ENCODE results near the gene PIGT. TPM values are rescaled to one million over a fixed set of nuclear protein-coding genes. Genes with fewer than 3 reads are reported as not detected.
A peak's percentile ranks its signal among the peaks of the same experiment; 100 is the strongest.

The PIGT gene
- total RNA-seq, 1 donor from 2014 or later = 81.0 TPM

DNA sequence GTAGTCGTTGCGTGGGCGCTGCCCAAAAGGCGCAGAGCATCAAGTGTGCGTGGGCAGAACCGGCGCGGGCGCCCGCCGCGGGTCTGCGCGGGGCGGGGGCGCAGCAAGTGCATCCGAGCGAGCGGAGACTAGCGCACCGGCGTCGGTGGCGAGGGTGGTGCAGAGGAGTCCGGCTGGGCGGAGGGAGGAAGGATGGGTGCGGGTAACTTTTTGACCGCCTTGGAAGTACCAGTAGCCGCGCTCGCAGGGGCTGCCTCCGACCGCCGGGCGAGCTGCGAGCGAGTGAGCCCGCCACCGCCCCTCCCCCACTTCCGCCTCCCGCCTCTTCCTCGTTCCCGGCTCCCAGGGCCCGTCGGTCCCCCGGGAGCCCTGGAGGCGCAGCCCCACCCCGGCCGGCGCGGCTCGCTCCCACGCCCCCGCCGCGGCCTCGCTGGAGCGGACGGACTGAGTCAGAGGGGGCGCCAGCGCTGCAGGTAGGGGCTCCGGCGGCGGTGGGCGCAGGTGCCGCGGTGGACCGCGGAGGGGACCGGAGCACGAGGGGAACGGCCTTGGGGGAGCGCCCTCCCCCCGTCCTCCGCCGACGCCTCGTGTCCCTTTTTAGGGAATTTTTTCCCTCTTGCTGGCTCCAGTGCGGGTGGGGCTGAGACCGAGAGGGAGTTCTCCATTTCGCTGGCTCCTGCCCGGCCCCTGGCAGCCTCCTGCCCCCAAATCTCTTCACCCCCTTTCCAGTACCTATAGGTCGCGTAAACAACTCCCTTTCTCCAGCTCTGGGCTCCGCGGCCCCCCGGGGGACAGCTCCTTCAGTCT is 9.5 kb upstream of the PIGT start:
- H3K9me3 ChIP-seq = no peaks in the 10 kb centered on the region
- no peak for DNase-seq (ENCODE audit: extremely low spot score in 2 of 2)

DNA sequence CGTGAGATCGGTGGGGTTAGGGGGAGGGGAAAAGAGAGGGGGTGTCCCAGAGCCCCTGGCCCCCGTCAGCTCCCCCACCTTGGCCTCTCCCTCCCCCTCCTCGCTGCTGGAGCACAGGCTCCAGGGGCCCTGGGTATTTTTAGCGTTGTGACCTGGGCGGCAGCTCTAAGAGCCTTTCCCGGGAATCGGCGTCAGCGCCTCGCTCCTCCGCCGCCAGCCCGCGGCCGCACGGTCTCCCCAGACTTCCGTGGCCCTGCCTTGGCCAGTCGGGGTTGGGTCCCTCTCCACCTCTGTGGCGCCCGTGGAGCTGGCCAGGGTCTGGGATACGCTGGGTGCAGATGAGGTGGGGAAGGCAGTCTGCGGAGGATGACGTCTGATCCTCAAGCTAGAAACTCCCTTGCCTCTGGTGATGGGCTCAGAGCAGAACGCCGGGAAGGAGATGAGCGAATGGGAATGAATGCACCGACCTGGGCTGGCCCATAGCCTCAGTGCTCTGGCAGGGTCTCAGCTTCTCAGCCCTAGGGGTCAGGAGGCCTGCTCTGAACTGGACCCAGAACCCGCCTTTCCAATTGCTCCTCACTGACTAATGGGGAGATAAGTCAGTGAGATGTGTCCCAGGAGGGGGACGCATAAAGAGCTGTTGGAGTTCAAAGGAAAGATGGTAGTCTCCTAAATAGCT is 8.7 kb upstream of the PIGT start:
- peaks cover 0 to 14% of the 10 kb centered on the region in 2 donors for H3K36me3 ChIP-seq
- no peak for TF ChIP-seq POLR2A (IDR thresholded peaks at IDR 0.05)
- peak in 1 of 2 donors; percentile 76 for TF ChIP-seq POLR2AphosphoS5 (IDR thresholded peaks at IDR 0.05; ENCODE audit: insufficient read depth in 1 of 2, low read depth in 1 of 2)
- no peaks in the 10 kb centered on the region for H3K27me3 ChIP-seq
- peak overlapping the region; percentile 67 to 85 for H3K4me3 ChIP-seq
- H3K9me3 ChIP-seq = no peaks in the 10 kb centered on the region
- peaks cover 26% of the 10 kb centered on the region for H3K4me1 ChIP-seq
- peak overlapping the region; percentile 83 for H3K27ac ChIP-seq
- DNase-seq (ENCODE audit: extremely low spot score in 2 of 2) = no peak
- intact Hi-C loops (cut with DNase I) = no loop called here

More for the DNA sequence above, 9.5 kb upstream of the PIGT start:
- H3K36me3 ChIP-seq = peaks cover 0 to 12% of the 10 kb centered on the region in 2 donors
- TF ChIP-seq POLR2A (IDR thresholded peaks at IDR 0.05) (peak in 1 of 2 donors; percentile 28), POLR2AphosphoS5 (IDR thresholded peaks at IDR 0.05; ENCODE audit: insufficient read depth in 1 of 2, low read depth in 1 of 2) (peak in 1 of 2 donors; percentile 56)
- TF ChIP-seq, protein P1, sequence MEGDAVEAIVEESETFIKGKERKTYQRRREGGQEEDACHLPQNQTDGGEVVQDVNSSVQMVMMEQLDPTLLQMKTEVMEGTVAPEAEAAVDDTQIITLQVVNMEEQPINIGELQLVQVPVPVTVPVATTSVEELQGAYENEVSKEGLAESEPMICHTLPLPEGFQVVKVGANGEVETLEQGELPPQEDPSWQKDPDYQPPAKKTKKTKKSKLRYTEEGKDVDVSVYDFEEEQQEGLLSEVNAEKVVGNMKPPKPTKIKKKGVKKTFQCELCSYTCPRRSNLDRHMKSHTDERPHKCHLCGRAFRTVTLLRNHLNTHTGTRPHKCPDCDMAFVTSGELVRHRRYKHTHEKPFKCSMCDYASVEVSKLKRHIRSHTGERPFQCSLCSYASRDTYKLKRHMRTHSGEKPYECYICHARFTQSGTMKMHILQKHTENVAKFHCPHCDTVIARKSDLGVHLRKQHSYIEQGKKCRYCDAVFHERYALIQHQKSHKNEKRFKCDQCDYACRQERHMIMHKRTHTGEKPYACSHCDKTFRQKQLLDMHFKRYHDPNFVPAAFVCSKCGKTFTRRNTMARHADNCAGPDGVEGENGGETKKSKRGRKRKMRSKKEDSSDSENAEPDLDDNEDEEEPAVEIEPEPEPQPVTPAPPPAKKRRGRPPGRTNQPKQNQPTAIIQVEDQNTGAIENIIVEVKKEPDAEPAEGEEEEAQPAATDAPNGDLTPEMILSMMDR (IDR thresholded peaks at IDR 0.05) = no peak
- peak overlapping the region; percentile 67 to 85 for H3K4me3 ChIP-seq
- no peaks in the 10 kb centered on the region for H3K27me3 ChIP-seq
- H3K27ac ChIP-seq = peak overlapping the region; percentile 83
- peaks cover 26% of the 10 kb centered on the region for H3K4me1 ChIP-seq
- intact Hi-C loops (cut with DNase I) = no loop called here

DNA sequence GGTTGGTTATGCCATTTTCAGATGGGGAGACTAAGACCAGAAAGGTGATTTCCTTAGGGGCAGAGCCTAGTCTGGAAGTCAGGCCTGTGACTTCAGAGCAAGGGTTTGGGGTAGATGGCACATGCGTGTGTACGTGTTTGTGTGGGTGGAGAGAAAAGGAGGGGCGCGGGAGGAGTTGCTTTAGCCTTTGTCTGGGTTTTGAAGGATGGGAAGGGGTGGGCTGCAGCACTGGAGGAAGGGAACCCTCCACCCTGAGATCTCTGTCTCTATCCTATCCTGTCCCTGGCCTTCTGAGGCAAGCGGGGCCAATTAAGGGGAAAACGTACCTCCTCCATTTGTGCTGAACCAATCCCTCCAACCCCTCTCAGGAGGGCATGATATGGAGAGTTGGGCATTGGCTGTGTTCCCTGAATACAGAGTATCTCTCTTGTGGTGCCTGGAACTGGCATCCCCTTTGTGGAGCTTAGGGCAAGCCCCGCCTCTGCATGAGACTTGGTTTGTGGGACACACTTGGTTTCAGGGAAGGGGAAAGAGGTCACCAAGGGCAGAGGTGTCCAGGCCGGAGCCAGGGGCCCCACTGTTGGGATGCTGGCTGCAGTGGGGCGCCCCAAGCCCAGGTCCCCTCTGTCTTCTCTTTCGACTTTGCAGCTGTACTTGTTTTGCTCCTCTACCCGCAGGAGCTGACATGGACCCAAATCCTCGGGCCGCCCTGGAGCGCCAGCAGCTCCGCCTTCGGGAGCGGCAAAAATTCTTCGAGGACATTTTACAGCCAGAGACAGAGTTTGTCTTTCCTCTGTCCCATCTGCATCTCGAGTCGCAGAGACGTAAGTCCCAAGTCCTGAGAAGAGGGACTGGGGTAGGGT is 7.9 kb upstream of the PIGT start, which contains the start of gene DBNDD2:
Gene DBNDD2 (plus strand): TSS at position 507 of the 863 bp plus-strand sequence. CDS start 179 bp downstream, at position 686.
- intact Hi-C loops (cut with DNase I) = no loop called here
- Histone ChIP-seq H3K36me3 (peaks cover 0 to 14% of the 10 kb centered on the region in 2 donors), H3K27ac (peak within 1 kb of the TSS; percentile 83), H3K27me3 (no peaks in the 10 kb centered on the region), H3K4me1 (peaks cover 26% of the 10 kb centered on the region), H3K9me3 (no peaks in the 10 kb centered on the region), H3K4me3 (peak within 1 kb of the TSS; percentile 67 to 85)
- no peak for TF ChIP-seq POLR2A (IDR thresholded peaks at IDR 0.05)
- TF ChIP-seq, protein P1 (IDR thresholded peaks at IDR 0.05) = no peak
- no peak for TF ChIP-seq POLR2AphosphoS5 (IDR thresholded peaks at IDR 0.05; ENCODE audit: insufficient read depth in 1 of 2, low read depth in 1 of 2)
- no peak for DNase-seq (ENCODE audit: extremely low spot score in 2 of 2)

DNA sequence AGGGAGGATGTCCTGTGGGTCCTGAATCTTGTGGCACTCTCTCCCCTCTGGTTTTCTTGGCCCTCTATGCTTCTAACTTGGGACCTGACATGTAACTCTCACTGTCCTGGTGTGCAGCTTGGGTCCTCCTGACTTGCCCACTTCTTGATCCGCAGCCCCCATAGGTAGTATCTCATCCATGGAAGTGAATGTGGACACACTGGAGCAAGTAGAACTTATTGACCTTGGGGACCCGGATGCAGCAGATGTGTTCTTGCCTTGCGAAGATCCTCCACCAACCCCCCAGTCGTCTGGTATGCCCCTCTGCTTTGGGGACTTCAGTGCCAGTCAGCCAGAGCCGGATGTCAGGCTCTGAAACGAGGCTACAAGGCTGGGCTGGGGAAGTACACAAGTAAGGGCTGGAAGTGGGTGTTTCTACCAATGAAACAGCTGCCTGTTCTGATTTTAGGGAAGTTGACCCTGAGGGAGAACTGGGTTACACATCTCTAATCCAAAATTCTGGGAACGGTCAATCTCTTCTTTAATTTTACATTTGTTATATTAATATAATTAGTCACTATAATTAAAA is 7.2 kb upstream of the PIGT start:
- Histone ChIP-seq H3K27ac (peak overlapping the region; percentile 83), H3K9me3 (no peaks in the 10 kb centered on the region), H3K4me1 (peaks cover 26% of the 10 kb centered on the region), H3K36me3 (peaks cover 0 to 14% of the 10 kb centered on the region in 2 donors), H3K4me3 (peak overlapping the region; percentile 10 to 67), H3K27me3 (no peaks in the 10 kb centered on the region)
- no peak for DNase-seq (ENCODE audit: extremely low spot score in 2 of 2)
- TF ChIP-seq, protein P1 (IDR thresholded peaks at IDR 0.05) = no peak
- no peak for TF ChIP-seq POLR2AphosphoS5 (IDR thresholded peaks at IDR 0.05; ENCODE audit: insufficient read depth in 1 of 2, low read depth in 1 of 2)
- no peak for TF ChIP-seq POLR2A (IDR thresholded peaks at IDR 0.05)
- intact Hi-C loops (cut with DNase I) = no loop called here

Data from vagina (tissue), 2 donors.